H1 (cell line): Measurements from ENCODE around the gene ANXA2. TPM values are rescaled to one million over a fixed set of nuclear protein-coding genes. Genes with fewer than 3 reads are reported as not detected.

Source experiments
- CTCF ChIA-PET: fragments of 300-600 bp; sonication (Branson Sonifier 250); formaldehyde crosslinking; loops from one replicate; lab custom pipeline; 2021; ENCODE audit not compliant: partially characterized antibody; lab: Charles Lee
- POLR2A ChIA-PET: fragments of 300-600 bp; sonication (Branson Sonifier 250); formaldehyde crosslinking; loops from one replicate; lab custom pipeline; 2021; ENCODE audit warnings: inconsistent platforms; ENCODE audit not compliant: partially characterized antibody; lab: Charles Lee
- DNase-seq, 2 experiments: peaks; one replicate each; pipeline versions ENCODE4 v3.0.0 to v3.0.0-alpha.2; 2010 to 2022; ENCODE audit warnings: low spot score in 2 of 2, low read depth in 1 of 2, mixed read lengths in 1 of 2
- FAIRE-seq: peaks from 2 replicates; lab custom pipeline; 2011; peaks lifted over from hg19 to GRCh38; lab: Jason Lieb, UNC
- H2AFZ ChIP-seq: 2 replicates; pipeline ENCODE4 v1.8.1; 2012; ENCODE audit warnings: low read length, inconsistent platforms
- H2AK5ac ChIP-seq: 2 replicates; pipeline ENCODE4 v1.6.1; 2013; ENCODE audit warnings: low read depth, low read length
- H2BK120ac ChIP-seq: replicated peaks from 2 replicates; pipeline ENCODE3; 2013; ENCODE audit warnings: low read depth, low read length, inconsistent platforms
- H2BK12ac ChIP-seq: 2 replicates; pipeline ENCODE4 v1.6.1; 2013; ENCODE audit warnings: low read depth, low read length
- H2BK15ac ChIP-seq: 2 replicates; pipeline ENCODE4 v1.6.1; 2013; ENCODE audit warnings: low read length
- H2BK20ac ChIP-seq: 2 replicates; pipeline ENCODE4 v1.6.1; 2013; ENCODE audit warnings: low read length
- H2BK5ac ChIP-seq: 2 replicates; pipeline ENCODE4 v1.6.1; 2013; ENCODE audit warnings: low read depth, low read length
- H3K14ac ChIP-seq: 2 replicates; pipeline ENCODE4 v1.6.1; 2013; ENCODE audit warnings: inconsistent platforms; ENCODE audit not compliant: insufficient read length
- H3K18ac ChIP-seq: 2 replicates; pipeline ENCODE4 v1.6.1; 2013; ENCODE audit warnings: low read length; ENCODE audit errors: extremely low read depth
- H3K23ac ChIP-seq: 2 replicates; pipeline ENCODE4 v1.6.1; 2013; ENCODE audit warnings: inconsistent platforms; ENCODE audit not compliant: insufficient read length
- H3K23me2 ChIP-seq: 2 replicates; pipeline ENCODE4 v1.6.1; 2013; ENCODE audit warnings: low read depth, low read length
- H3K27ac ChIP-seq: 2 replicates; pipeline ENCODE4 v1.6.1; 2011; ENCODE audit warnings: low read depth, low read length, inconsistent platforms
- H3K27me3 ChIP-seq, 4 experiments: replicated peaks in 1 of 4; 1 replicate in 1 of 4; 2 replicates in 3 of 4; pipeline versions ENCODE4 v1.6.1 to v1.8.1; 2011 to 2013; ENCODE audit warnings: low read length in 3 of 4, mild to moderate bottlenecking in 3 of 4, inconsistent platforms in 2 of 4, mixed read lengths in 2 of 4, moderate library complexity in 1 of 4; ENCODE audit not compliant: control insufficient read depth in 3 of 4, insufficient read depth in 3 of 4; ENCODE audit errors: extremely low read depth in 1 of 4
- H3K36me3 ChIP-seq, 4 experiments: 2 replicates each; pipeline versions ENCODE4 v1.6.1 to v1.8.1; 2011 to 2013; ENCODE audit warnings: mild to moderate bottlenecking in 4 of 4, low read length in 3 of 4, moderate library complexity in 2 of 4, control low read depth in 1 of 4, inconsistent platforms in 1 of 4; ENCODE audit not compliant: insufficient read depth in 4 of 4, control insufficient read depth in 2 of 4
- H3K4ac ChIP-seq: replicated peaks from 2 replicates; pipeline ENCODE3; 2013; ENCODE audit warnings: low read length, low read depth, mixed read lengths, inconsistent platforms; ENCODE audit not compliant: insufficient read length
- H3K4me1 ChIP-seq, 4 experiments: replicated peaks in 1 of 4; 1 replicate in 1 of 4; 2 replicates in 3 of 4; pipeline versions ENCODE4 v1.6.1 to v1.8.1; 2011 to 2013; ENCODE audit warnings: low read length in 3 of 4, inconsistent platforms in 2 of 4, mixed read lengths in 1 of 4; ENCODE audit not compliant: insufficient read depth in 4 of 4, control insufficient read depth in 3 of 4
- H3K4me2 ChIP-seq, 2 experiments: 2 replicates each; pipeline versions ENCODE4 v1.6.1 to v1.8.1; 2011 to 2013; ENCODE audit warnings: low read depth in 2 of 2, low read length in 2 of 2, control low read depth in 1 of 2, inconsistent platforms in 1 of 2, mild to moderate bottlenecking in 1 of 2; ENCODE audit not compliant: insufficient read depth in 1 of 2
- H3K4me3 ChIP-seq, 4 experiments: fragments of 200-600, 300-600 bp in 1 of 4; sonication (generic), shearing (Covaris generic), sonication (Bioruptor Twin) in 1 of 4; 2 replicates each; pipeline versions ENCODE4 v1.5.1 to v1.8.1; 2011 to 2016; ENCODE audit warnings: low read length in 4 of 4, low read depth in 3 of 4, control low read depth in 2 of 4, inconsistent platforms in 2 of 4, mild to moderate bottlenecking in 2 of 4, mixed read lengths in 1 of 4, moderate library complexity in 1 of 4; ENCODE audit not compliant: insufficient read depth in 2 of 4; ENCODE audit errors: extremely low read depth in 1 of 4
- H3K56ac ChIP-seq: replicated peaks from 2 replicates; pipeline ENCODE3; 2013; ENCODE audit warnings: low read depth, mild to moderate bottlenecking, mixed read lengths, low read length, inconsistent platforms; ENCODE audit not compliant: insufficient read length
- H3K79me1 ChIP-seq: 2 replicates; pipeline ENCODE4 v1.6.1; 2013; ENCODE audit warnings: low read depth, low read length, control low read depth
- H3K79me2 ChIP-seq, 2 experiments: 2 replicates each; pipeline versions ENCODE4 v1.6.1 to v1.8.1; 2012 to 2013; ENCODE audit warnings: low read length in 2 of 2, mild to moderate bottlenecking in 2 of 2, inconsistent platforms in 1 of 2; ENCODE audit not compliant: insufficient read depth in 2 of 2, control insufficient read depth in 1 of 2
- H3K9ac ChIP-seq, 4 experiments: replicated peaks in 1 of 4; 1 replicate in 1 of 4; 2 replicates in 3 of 4; pipeline versions ENCODE4 v1.6.1 to v1.8.1; 2011 to 2013; ENCODE audit warnings: low read depth in 3 of 4, low read length in 3 of 4, control low read depth in 2 of 4, mild to moderate bottlenecking in 2 of 4, moderate library complexity in 2 of 4, inconsistent platforms in 1 of 4; ENCODE audit errors: extremely low read depth in 1 of 4
- H3K9me3 ChIP-seq, 2 experiments: 2 replicates each; pipeline versions ENCODE4 v1.6.1 to v1.8.1; 2012 to 2013; ENCODE audit warnings: mild to moderate bottlenecking in 2 of 2, moderate library complexity in 2 of 2, control low read depth in 1 of 2, inconsistent platforms in 1 of 2, low read depth in 1 of 2, low read length in 1 of 2, mixed read lengths in 1 of 2; ENCODE audit not compliant: insufficient read depth in 2 of 2
- H4K20me1 ChIP-seq, 2 experiments: replicated peaks in 1 of 2; 2 replicates each; pipeline versions ENCODE3 to v1.8.1; 2011 to 2013; ENCODE audit warnings: inconsistent platforms in 2 of 2, low read length in 2 of 2, mild to moderate bottlenecking in 1 of 2; ENCODE audit not compliant: insufficient read depth in 2 of 2, control insufficient read depth in 1 of 2
- H4K5ac ChIP-seq: 2 replicates; pipeline ENCODE4 v1.6.1; 2013; ENCODE audit warnings: low read length, low read depth, mixed read lengths, inconsistent platforms; ENCODE audit not compliant: insufficient read length
- H4K8ac ChIP-seq: 2 replicates; pipeline ENCODE4 v1.8.0; 2013; ENCODE audit warnings: mild to moderate bottlenecking, moderate library complexity, low read length, inconsistent platforms; ENCODE audit not compliant: insufficient read depth; ENCODE audit errors: extremely low read depth
- H4K91ac ChIP-seq: replicated peaks from 2 replicates; pipeline ENCODE3; 2013; ENCODE audit warnings: low read length, mixed read lengths, inconsistent platforms; ENCODE audit not compliant: insufficient read length
- CEBPB ChIP-seq: IDR thresholded peaks from 2 replicates; pipeline ENCODE4 v1.6.1; 2012; ENCODE audit warnings: low read depth, low read length
- CHD2 ChIP-seq: IDR thresholded peaks from 2 replicates; pipeline ENCODE4 v1.6.1; 2012; ENCODE audit warnings: low read length, improper control_type of control experiment
- CREB1 ChIP-seq: IDR thresholded peaks from 2 replicates; pipeline ENCODE4 v1.6.1; 2012; ENCODE audit warnings: inconsistent platforms
- FOSL1 ChIP-seq: IDR thresholded peaks from 2 replicates; pipeline ENCODE4 v1.6.1; 2011; ENCODE audit warnings: mild to moderate bottlenecking, low read depth, low read length, moderate library complexity; ENCODE audit not compliant: insufficient read depth
- NRF1 ChIP-seq: IDR thresholded peaks from 2 replicates; pipeline ENCODE4 v1.6.1; 2011; ENCODE audit warnings: mild to moderate bottlenecking, low read depth, low read length, improper control_type of control experiment
- PHF8 ChIP-seq: fragments of 200-600 bp; sonication (generic); conservative IDR thresholded peaks from 2 replicates; pipeline ENCODE4 v1.7.1; 2012; ENCODE audit warnings: low read depth, mild to moderate bottlenecking, inconsistent platforms, low read length, moderate library complexity
- POU5F1 ChIP-seq: IDR thresholded peaks from 2 replicates; pipeline ENCODE4 v1.6.1; 2011; ENCODE audit warnings: low read depth, mild to moderate bottlenecking, low read length, moderate library complexity
- RNF2 ChIP-seq: fragments of 200-900, 300-1000 bp; sonication (generic); IDR thresholded peaks from 2 replicates; pipeline ENCODE4 v1.7.1; 2016; ENCODE audit warnings: borderline replicate concordance, low read depth, mild to moderate bottlenecking, antibody characterized with exemption, low read length; ENCODE audit not compliant: poor library complexity, severe bottlenecking; ENCODE audit errors: missing control alignments
- SIRT6 ChIP-seq: IDR thresholded peaks from one replicate; pipeline ENCODE4 v1.7.1; 2012; ENCODE audit warnings: low read length, inconsistent platforms
- SIX5 ChIP-seq: IDR thresholded peaks from 2 replicates; pipeline ENCODE4 v1.6.1; 2011; ENCODE audit warnings: mild to moderate bottlenecking, low read depth, low read length
- TAF7 ChIP-seq: optimal IDR thresholded peaks from 2 replicates; pipeline ENCODE3; 2011; ENCODE audit warnings: low read depth, mild to moderate bottlenecking, inconsistent platforms, low read length, moderate library complexity, borderline replicate concordance
- YY1 ChIP-seq: IDR thresholded peaks from 2 replicates; pipeline ENCODE4 v1.6.1; 2011; ENCODE audit warnings: low read depth, mild to moderate bottlenecking, low read length
- WGBS, 2 experiments: shearing (Covaris generic) in 1 of 2; methylation state at CpG; one replicate each; pipeline versions ENCODE4 v1.1.6 to v1.1.7; 2013 to 2015; ENCODE audit warnings: low lambda C conversion rate in 2 of 2, mixed read lengths in 2 of 2, inconsistent platforms in 1 of 2, low coverage in 1 of 2, missing lambda C conversion rate in 1 of 2; ENCODE audit not compliant: insufficient replicate concordance in 2 of 2, insufficient coverage in 1 of 2, insufficient read length in 1 of 2; ENCODE audit errors: extremely low coverage in 1 of 2, missing lambda C conversion rate in 1 of 2; 5-methylcytosine and 5-hydroxymethylcytosine counted together
- polyA plus RNA-seq, 7 experiments: library from polyadenylated mRNA; depleted of rRNA in 3 of 7; stranded (reverse) in 5 of 7; unstranded in 2 of 7; fragments of >200 nt in 5 of 7; fragments of 200-250 nt in 2 of 7; gene quantifications; 1 replicate in 5 of 7; 2 replicates in 1 of 7; 4 replicates in 1 of 7; pipeline versions ENCODE4 v1.2.1 to v1.2.3, GENCODE V29; 2011 to 2013; ENCODE audit warnings: missing spikeins in 2 of 7, mixed read lengths in 2 of 7
- total RNA-seq: library from RNA; stranded (reverse); fragmentation: NEBNext Ultra II Directional; extraction: Animal tissue kit (Norgen Biotek cat#: 25700); gene quantifications from 2 replicates; pipeline ENCODE4 v1.2.1, GENCODE V29; 2021
- TF ChIP-seq, protein P1 (sequence below): IDR thresholded peaks from 2 replicates; pipeline ENCODE4 v1.6.1; 2011; ENCODE audit warnings: low read length, improper control_type of control experiment

The ANXA2 gene
- total and polyA plus RNA-seq, 2 of the 8 experiments (the other 6 are each of a cell fraction or from before 2014, with no cell fraction given): 178 to 217 TPM

DNA sequence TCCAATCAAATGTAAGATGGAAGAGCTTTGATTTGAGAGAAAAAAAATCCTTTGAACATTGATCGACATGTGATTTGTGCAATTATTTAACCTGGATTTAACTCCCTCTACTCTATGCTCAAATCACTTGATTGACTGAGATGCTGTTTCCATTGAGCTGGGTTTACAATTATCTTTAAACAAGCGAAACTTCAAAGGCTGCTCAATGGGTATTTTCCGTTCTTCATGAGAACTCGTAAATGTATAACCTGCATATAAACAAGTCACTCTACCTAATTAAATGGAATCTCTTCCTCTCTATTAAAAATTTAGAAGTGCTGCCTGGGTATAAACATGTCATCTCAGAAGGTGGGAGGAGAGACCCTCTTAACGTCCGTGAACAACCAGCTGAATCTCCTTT is 71.9 kb downstream of the ANXA2 start:
- Histone ChIP-seq H4K91ac (no peak overlapping the region), H3K27me3 (no peaks in the 10 kb centered on the region), H2BK15ac (no peak overlapping the region), H3K23me2 (no peaks in the 10 kb centered on the region), H4K5ac (no peak overlapping the region), H4K20me1 (no peaks in the 10 kb centered on the region), H2BK12ac (no peak overlapping the region), H3K36me3 (no peaks in the 10 kb centered on the region), H3K9me3 (no peaks in the 10 kb centered on the region), H3K4me1 (peaks cover 0 to 5% (median 1%) of the 10 kb centered on the region in 4 experiments; a peak in 2 of 7 replicates), H2AFZ (no peak overlapping the region), H2BK120ac (no peak overlapping the region), H3K18ac (no peak overlapping the region), H3K27ac (no peak overlapping the region), H3K9ac (no peak overlapping the region), H2BK5ac (no peak overlapping the region), H3K79me1 (no peaks in the 10 kb centered on the region), H3K4me2 (no peak overlapping the region), H2BK20ac (no peak overlapping the region), H3K4me3 (no peak overlapping the region), H4K8ac (no peak overlapping the region), H3K14ac (no peak overlapping the region), H3K4ac (no peak overlapping the region), H3K56ac (no peak overlapping the region), H3K23ac (no peak overlapping the region), H2AK5ac (no peak overlapping the region), H3K79me2 (no peaks in the 10 kb centered on the region)
- no peak for DNase-seq
- ChIA-PET POLR2A (interaction anchor here (1.2 kb wide), 1 partner anchor 14 kb away, joined by 3 read pairs; no protein-coding TSS in a partner anchor), CTCF (interaction anchor here (0.7 to 10.0 kb wide), 44 partner anchors 9 to 635 kb away, joined by 3 to 120 read pairs (median 5); partner anchors contain the start of gene ANXA2)
- WGBS, 2 experiments: 83% methylated on average over 6 of the region's 6 CpGs; no CpG with 5 or more reads in 1 of the 2 experiments
- no peak for FAIRE-seq
- TF ChIP-seq FOSL1 (no peak), RNF2 (no peak), SIRT6 (no peak), YY1 (no peak), NRF1 (no peak), TAF7 (no peak), SIX5 (no peak), PHF8 (no peak), POU5F1 (no peak), CHD2 (no peak), CEBPB (no peak), CREB1 (no peak)
- TF ChIP-seq, protein P1, sequence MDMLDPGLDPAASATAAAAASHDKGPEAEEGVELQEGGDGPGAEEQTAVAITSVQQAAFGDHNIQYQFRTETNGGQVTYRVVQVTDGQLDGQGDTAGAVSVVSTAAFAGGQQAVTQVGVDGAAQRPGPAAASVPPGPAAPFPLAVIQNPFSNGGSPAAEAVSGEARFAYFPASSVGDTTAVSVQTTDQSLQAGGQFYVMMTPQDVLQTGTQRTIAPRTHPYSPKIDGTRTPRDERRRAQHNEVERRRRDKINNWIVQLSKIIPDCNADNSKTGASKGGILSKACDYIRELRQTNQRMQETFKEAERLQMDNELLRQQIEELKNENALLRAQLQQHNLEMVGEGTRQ: no peak
